Right atrium auricular region (tissue), 2 donors: ENCODE data around the gene SLC20A1. TPM values are rescaled to one million over a fixed set of nuclear protein-coding genes. Genes with fewer than 3 reads are reported as not detected.
"Not testable (repeated sequence)": the region's sequence is repeated elsewhere in the genome, so short reads cannot be mapped to it uniquely, and the experiment has no call there.

Experiments
- DNase-seq: peaks from one replicate; pipeline ENCODE4 v3.0.0-alpha.2; 2019; ENCODE audit warnings: low spot score
- H3K27ac ChIP-seq, 2 donors: fragments of 200-600 bp; sonication (generic); 1 replicate in 1 of 2; 2 replicates in 1 of 2; pipeline ENCODE4 v1.5.1; 2016 to 2019
- H3K27me3 ChIP-seq, 2 donors: fragments of 200-600 bp; sonication (generic); one replicate each; pipeline versions ENCODE4 v1.5.1 to v1.6.0; 2017 to 2019
- H3K36me3 ChIP-seq: fragments of 200-600 bp; sonication (generic); one replicate; pipeline ENCODE4 v1.5.1; 2016
- H3K4me1 ChIP-seq, 2 donors: fragments of 200-600 bp; sonication (generic); one replicate each; pipeline versions ENCODE4 v1.5.1 to v1.6.0; 2017 to 2019
- H3K4me3 ChIP-seq, 2 donors: fragments of 200-600 bp; sonication (generic); 1 replicate in 1 of 2; 2 replicates in 1 of 2; pipeline ENCODE4 v1.5.1; 2017 to 2019; ENCODE audit warnings: mild to moderate bottlenecking in 1 of 2, moderate library complexity in 1 of 2
- H3K9me3 ChIP-seq, 2 donors: fragments of 200-600 bp; sonication (generic); one replicate each; pipeline ENCODE4 v1.5.1; 2019
- total RNA-seq, 2 donors: library from RNA; depleted of rRNA; stranded (reverse); fragments of >200 nt; gene quantifications; one replicate each; pipeline ENCODE4 v1.1.0, GENCODE V29; 2016
- TF ChIP-seq, protein P1 (sequence below), 2 donors: fragments of 200-600 bp; sonication (generic); IDR thresholded peaks; one replicate each; pipeline ENCODE4 v1.5.1; 2019; ENCODE audit warnings: antibody characterized with exemption in 2 of 2

The SLC20A1 gene
- total RNA-seq, 2 donors from 2014 or later, result 16.8 to 19.7 TPM

GRCh38 chr2:112703684-112704083 is 57.9 kb downstream of the SLC20A1 start:
- Histone ChIP-seq H3K27ac (no peak overlapping the region), H3K4me3 (no peak overlapping the region), H3K9me3 (no peaks in the 10 kb centered on the region), H3K4me1 (no peaks in the 10 kb centered on the region), H3K27me3 (no peaks in the 10 kb centered on the region), H3K36me3 (no peaks in the 10 kb centered on the region)
- TF ChIP-seq, protein P1, sequence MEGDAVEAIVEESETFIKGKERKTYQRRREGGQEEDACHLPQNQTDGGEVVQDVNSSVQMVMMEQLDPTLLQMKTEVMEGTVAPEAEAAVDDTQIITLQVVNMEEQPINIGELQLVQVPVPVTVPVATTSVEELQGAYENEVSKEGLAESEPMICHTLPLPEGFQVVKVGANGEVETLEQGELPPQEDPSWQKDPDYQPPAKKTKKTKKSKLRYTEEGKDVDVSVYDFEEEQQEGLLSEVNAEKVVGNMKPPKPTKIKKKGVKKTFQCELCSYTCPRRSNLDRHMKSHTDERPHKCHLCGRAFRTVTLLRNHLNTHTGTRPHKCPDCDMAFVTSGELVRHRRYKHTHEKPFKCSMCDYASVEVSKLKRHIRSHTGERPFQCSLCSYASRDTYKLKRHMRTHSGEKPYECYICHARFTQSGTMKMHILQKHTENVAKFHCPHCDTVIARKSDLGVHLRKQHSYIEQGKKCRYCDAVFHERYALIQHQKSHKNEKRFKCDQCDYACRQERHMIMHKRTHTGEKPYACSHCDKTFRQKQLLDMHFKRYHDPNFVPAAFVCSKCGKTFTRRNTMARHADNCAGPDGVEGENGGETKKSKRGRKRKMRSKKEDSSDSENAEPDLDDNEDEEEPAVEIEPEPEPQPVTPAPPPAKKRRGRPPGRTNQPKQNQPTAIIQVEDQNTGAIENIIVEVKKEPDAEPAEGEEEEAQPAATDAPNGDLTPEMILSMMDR (IDR thresholded peaks at IDR 0.05), result no peak
- no peak for DNase-seq

DNA sequence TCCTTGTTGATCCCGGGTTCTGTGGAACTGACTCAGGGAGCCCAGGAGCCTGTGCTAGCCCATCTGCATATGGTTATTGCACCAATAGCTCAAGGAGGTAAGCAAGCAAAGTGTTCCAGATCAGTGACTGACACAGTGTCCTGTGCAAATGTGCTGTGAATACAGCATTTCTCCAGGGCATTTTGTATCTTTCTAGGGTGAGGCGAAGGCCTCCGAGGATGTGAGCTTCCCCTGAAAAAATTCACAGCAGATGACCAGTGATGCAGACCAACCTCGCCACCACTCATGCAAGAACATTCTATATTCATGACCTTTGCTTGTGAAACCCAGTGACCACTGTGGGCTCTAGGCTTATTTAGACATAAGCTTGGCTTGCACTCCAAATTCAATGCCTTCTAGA is 59.8 kb downstream of the SLC20A1 start:
- H3K4me1 ChIP-seq, result no peaks in the 10 kb centered on the region
- TF ChIP-seq, protein P1 (IDR thresholded peaks at IDR 0.05), result no peak

DNA sequence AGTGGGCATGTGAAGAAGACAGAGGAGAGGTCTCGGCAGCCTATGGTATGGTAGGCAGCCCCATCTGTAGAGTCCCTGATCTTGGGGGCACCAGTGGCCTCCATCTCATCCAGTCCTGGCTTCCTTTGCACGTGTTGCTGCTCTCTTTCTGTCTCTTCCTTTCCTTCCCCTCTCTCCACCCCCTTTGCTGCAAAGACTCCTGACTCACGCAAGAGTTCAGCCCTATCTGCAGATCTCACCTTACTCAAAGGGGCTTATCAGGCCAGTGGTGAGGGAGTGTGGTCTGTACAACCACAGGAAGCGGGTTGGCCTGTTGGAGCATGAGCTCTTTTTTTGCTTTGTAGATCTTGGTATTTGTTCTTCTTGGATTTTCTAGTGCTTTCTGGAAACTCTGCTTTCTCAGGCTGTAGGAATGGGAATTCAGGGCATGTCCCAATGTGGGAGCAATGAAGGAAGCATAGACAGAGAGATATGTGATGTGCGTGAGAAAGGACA is 60.5 kb downstream of the SLC20A1 start:
- TF ChIP-seq, protein P1 (IDR thresholded peaks at IDR 0.05), result no peak
- no peak overlapping the region for H3K27ac ChIP-seq
- H3K36me3 ChIP-seq, result no peaks in the 10 kb centered on the region
- H3K9me3 ChIP-seq, result no peaks in the 10 kb centered on the region
- DNase-seq, result peak; percentile 21
- H3K4me3 ChIP-seq, result no peak overlapping the region
- no peaks in the 10 kb centered on the region for H3K4me1 ChIP-seq
- H3K27me3 ChIP-seq, result no peaks in the 10 kb centered on the region

More for the DNA sequence above, 59.8 kb downstream of the SLC20A1 start:
- Histone ChIP-seq H3K27ac (no peak overlapping the region), H3K4me3 (no peak overlapping the region), H3K36me3 (no peaks in the 10 kb centered on the region), H3K27me3 (no peaks in the 10 kb centered on the region), H3K9me3 (no peaks in the 10 kb centered on the region)
- DNase-seq, result peak; percentile 32

DNA sequence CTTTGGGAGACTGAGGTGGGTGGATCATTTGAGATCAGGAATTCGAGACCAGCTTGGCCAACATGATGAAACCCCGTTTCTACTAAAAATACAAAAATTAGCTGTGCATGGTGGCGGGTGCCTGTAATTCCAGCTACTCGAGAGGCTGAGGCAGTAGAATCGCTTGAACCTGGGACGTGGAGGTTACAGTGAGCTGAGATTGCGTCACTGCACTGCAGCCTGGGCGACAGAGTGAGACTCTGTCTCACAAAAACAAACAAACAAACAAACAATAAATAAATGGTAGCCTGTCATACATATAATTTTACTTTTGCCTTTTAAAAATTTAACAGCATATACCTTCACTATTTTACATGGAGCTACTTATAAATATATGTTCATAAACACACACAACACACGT is 61.2 kb downstream of the SLC20A1 start:
- H3K27me3 ChIP-seq, H3K27ac ChIP-seq: not testable (repeated sequence)

GRCh38 chr2:112708968-112709367 is 63.2 kb downstream of the SLC20A1 start:
- Histone ChIP-seq H3K27ac (no peak overlapping the region), H3K27me3 (no peaks in the 10 kb centered on the region), H3K4me1 (no peaks in the 10 kb centered on the region), H3K36me3 (no peaks in the 10 kb centered on the region), H3K4me3 (no peak overlapping the region), H3K9me3 (no peaks in the 10 kb centered on the region)
- TF ChIP-seq, protein P1 (IDR thresholded peaks at IDR 0.05), result no peak
- no peak for DNase-seq

More for the DNA sequence above, 61.2 kb downstream of the SLC20A1 start:
- not testable (repeated sequence) for DNase-seq, H3K36me3 ChIP-seq, H3K4me1 ChIP-seq, H3K9me3 ChIP-seq, H3K4me3 ChIP-seq

DNA sequence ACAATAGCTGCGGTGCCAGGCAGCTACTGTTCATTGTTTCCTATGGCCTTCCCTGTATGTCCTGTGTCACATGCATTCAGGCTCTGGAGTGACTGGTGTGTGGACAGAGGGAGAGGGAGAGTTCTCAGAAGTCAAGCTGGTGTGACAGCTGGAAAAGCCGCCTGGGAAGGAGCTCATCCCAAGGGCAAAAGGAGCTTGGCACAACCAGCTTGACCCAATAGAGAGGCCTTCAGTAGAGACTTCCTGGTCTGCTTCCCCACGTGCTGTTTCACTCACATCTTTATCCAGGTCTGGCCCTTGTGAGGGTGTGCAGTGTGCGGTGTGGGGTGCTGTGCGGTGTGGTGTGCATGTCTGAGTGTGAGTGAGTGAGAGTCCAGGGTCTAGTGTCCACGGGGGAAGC is 64.0 kb downstream of the SLC20A1 start:
- DNase-seq, result peak; percentile 28
- Histone ChIP-seq H3K4me3 (no peak overlapping the region), H3K27ac (no peak overlapping the region), H3K27me3 (no peaks in the 10 kb centered on the region), H3K9me3 (no peaks in the 10 kb centered on the region), H3K4me1 (no peaks in the 10 kb centered on the region), H3K36me3 (no peaks in the 10 kb centered on the region)
- TF ChIP-seq, protein P1 (IDR thresholded peaks at IDR 0.05), result no peak
